Left hindlimb (tissue), 1 donor: ENCODE measurements around the gene CDK17.

Experiments
- DNase-seq: peaks from one replicate; pipeline ENCODE4 v3.0.0-alpha.2; 2018

CDK17 gene

GRCh38 chr12:96311191-96311590 lies 89.0 kb downstream of the CDK17 start:
- no peak for DNase-seq

- DNase-seq, result no peak
Observed at GRCh38 chr12:96310067-96310466, 90.2 kb downstream of the CDK17 start.

GRCh38 chr12:96308881-96309280 lies 91.4 kb downstream of the CDK17 start:
- DNase-seq, result no peak

GRCh38 chr12:96305665-96306064 lies 94.6 kb downstream of the CDK17 start:
- no peak for DNase-seq

GRCh38 chr12:96303653-96304052 lies 96.6 kb downstream of the CDK17 start:
- DNase-seq, result no peak

- no peak for DNase-seq
Observed at GRCh38 chr12:96302687-96303310, 97.4 kb downstream of the CDK17 start.

GRCh38 chr12:96301732-96302131 lies 98.5 kb downstream of the CDK17 start:
- no peak for DNase-seq

- no peak for DNase-seq
Observed at GRCh38 chr12:96300064-96300463, 100.2 kb downstream of the CDK17 start.

GRCh38 chr12:96297504-96297903 lies 102.7 kb downstream of the CDK17 start:
- no peak for DNase-seq

- DNase-seq, result no peak
Observed at GRCh38 chr12:96295532-96296160, 104.6 kb downstream of the CDK17 start.

GRCh38 chr12:96294831-96295230 lies 105.4 kb downstream of the CDK17 start:
- no peak for DNase-seq

- no peak for DNase-seq
Observed at GRCh38 chr12:96293093-96293492, 107.1 kb downstream of the CDK17 start.

- no peak for DNase-seq
Observed at GRCh38 chr12:96289067-96289466, 111.2 kb downstream of the CDK17 start.

GRCh38 chr12:96285158-96285557 lies 115.1 kb downstream of the CDK17 start:
- DNase-seq, result no peak

- DNase-seq, result no peak
Observed at GRCh38 chr12:96274331-96274730, 125.9 kb downstream of the CDK17 start.

- DNase-seq, result no peak
Observed at GRCh38 chr12:96271469-96272199, 128.6 kb downstream of the CDK17 start.

GRCh38 chr12:96266238-96266637 lies 134.0 kb downstream of the CDK17 start:
- no peak for DNase-seq

- no peak for DNase-seq
Observed at GRCh38 chr12:96265836-96266235, 134.4 kb downstream of the CDK17 start.

GRCh38 chr12:96265400-96265799 lies 134.8 kb downstream of the CDK17 start:
- DNase-seq, result no peak

GRCh38 chr12:96263449-96263902 lies 136.8 kb downstream of the CDK17 start:
- no peak for DNase-seq

GRCh38 chr12:96261557-96261956 lies 138.7 kb downstream of the CDK17 start:
- no peak for DNase-seq

GRCh38 chr12:96260644-96261043 lies 139.6 kb downstream of the CDK17 start:
- no peak for DNase-seq

GRCh38 chr12:96260231-96260630 lies 140.0 kb downstream of the CDK17 start:
- no peak for DNase-seq
